ENCODE measurements around the gene EXOC1. TPM values are rescaled to one million over a fixed set of nuclear protein-coding genes. Genes with fewer than 3 reads are reported as not detected.

The EXOC1 gene
- total RNA-seq, 1 donor from 2014 or later, result 41.1 TPM

- Histone ChIP-seq H3K36me3 (ENCODE audit: control insufficient read depth, insufficient read depth, low read length) (no peaks in the 10 kb centered on the region), H3K4me3 (ENCODE audit: low read depth, low read length) (peak overlapping the region; percentile 78), H3K27me3 (ENCODE audit: control insufficient read depth, insufficient read depth, low read length) (no peaks in the 10 kb centered on the region)
- TF ChIP-seq, protein P1, sequence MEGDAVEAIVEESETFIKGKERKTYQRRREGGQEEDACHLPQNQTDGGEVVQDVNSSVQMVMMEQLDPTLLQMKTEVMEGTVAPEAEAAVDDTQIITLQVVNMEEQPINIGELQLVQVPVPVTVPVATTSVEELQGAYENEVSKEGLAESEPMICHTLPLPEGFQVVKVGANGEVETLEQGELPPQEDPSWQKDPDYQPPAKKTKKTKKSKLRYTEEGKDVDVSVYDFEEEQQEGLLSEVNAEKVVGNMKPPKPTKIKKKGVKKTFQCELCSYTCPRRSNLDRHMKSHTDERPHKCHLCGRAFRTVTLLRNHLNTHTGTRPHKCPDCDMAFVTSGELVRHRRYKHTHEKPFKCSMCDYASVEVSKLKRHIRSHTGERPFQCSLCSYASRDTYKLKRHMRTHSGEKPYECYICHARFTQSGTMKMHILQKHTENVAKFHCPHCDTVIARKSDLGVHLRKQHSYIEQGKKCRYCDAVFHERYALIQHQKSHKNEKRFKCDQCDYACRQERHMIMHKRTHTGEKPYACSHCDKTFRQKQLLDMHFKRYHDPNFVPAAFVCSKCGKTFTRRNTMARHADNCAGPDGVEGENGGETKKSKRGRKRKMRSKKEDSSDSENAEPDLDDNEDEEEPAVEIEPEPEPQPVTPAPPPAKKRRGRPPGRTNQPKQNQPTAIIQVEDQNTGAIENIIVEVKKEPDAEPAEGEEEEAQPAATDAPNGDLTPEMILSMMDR (IDR thresholded peaks at IDR 0.05; ENCODE audit: insufficient read depth, low read length, poor library complexity, severe bottlenecking), result no peak
- no peak for DNase-seq (ENCODE audit: low read depth)
These were observed 96.0 kb downstream of the EXOC1 start for GRCh38 chr4:55949482-55949802.

DNA sequence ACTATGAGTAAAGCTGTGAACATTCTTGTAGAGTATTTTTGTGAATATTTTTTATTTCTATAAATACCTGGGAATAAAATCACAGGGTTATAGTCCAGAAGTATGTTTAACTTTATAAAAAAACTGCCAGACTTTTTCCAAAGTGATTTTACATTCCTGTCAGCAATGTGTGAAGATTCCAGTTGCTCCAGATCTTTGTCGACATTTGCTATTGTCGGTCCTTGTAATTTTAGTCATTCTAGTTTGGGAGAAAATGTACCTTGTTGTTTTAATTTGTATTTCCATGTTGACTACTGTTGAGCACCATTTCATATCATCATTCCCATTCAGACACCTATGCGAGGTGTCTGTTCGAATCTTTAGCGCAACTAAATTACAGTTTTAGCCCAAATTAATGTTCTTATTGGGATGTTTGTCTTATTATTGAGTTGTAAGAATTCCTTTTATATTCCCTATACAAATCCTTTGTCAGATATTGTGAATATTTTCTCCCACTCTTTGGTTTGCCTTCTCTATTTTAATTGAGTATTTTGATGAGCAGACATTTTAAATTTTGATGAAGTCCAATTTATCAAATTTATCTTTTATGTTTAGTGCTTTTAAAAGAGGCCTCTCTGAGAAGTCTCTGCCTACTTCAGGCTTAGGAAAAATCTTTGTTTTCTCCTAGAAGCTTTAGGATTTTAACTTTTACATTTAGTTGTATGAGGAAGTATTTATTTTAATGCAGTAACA lies 97.9 kb downstream of the EXOC1 start:
- TF ChIP-seq, protein P1 (IDR thresholded peaks at IDR 0.05; ENCODE audit: insufficient read depth, low read length, poor library complexity, severe bottlenecking), result no peak
- DNase-seq (ENCODE audit: low read depth), result no peak
- H3K4me3 ChIP-seq (ENCODE audit: low read depth, low read length), result no peak overlapping the region
- H3K36me3 ChIP-seq (ENCODE audit: control insufficient read depth, insufficient read depth, low read length), result no peaks in the 10 kb centered on the region
- H3K27me3 ChIP-seq (ENCODE audit: control insufficient read depth, insufficient read depth, low read length), result no peaks in the 10 kb centered on the region

Other genes with a start within 250 kb of the EXOC1 start
- 0.55 and 0.71 TPM in 2 replicates for gene NMU, start 217.3 kb upstream of the EXOC1 start, total RNA-seq
- not detected in 2 replicates for gene EXOC1L, start 33.9 kb upstream of the EXOC1 start, total RNA-seq
- 5.6 and 6.7 TPM in 2 replicates for gene CEP135, start 95.3 kb downstream of the EXOC1 start, total RNA-seq

Data from kidney epithelial cell (primary cell).